HepG2 (cell line): Measurements from ENCODE around the gene IRF5.

Source experiments
- CBX5 ChIP-seq: sonication (generic); formaldehyde crosslinking; IDR thresholded peaks from 2 replicates; pipeline ENCODE4 v1.4.0; 2020; ENCODE audit warnings: missing genetic modification reagents, borderline replicate concordance
- TF ChIP-seq, protein P1 (sequence below), 2 experiments: IDR thresholded peaks; 2 replicates each; pipeline ENCODE4 v1.6.1; 2011 to 2012; ENCODE audit warnings: low read length in 2 of 2, borderline replicate concordance in 1 of 2, low read depth in 1 of 2, mild to moderate bottlenecking in 1 of 2, moderate library complexity in 1 of 2

GRCh38 chr7:128921866-128922440 lies 15.8 kb upstream of the IRF5 start:
- no peak for TF ChIP-seq CBX5 (CRISPR knock-in tag)
- TF ChIP-seq, protein P1, sequence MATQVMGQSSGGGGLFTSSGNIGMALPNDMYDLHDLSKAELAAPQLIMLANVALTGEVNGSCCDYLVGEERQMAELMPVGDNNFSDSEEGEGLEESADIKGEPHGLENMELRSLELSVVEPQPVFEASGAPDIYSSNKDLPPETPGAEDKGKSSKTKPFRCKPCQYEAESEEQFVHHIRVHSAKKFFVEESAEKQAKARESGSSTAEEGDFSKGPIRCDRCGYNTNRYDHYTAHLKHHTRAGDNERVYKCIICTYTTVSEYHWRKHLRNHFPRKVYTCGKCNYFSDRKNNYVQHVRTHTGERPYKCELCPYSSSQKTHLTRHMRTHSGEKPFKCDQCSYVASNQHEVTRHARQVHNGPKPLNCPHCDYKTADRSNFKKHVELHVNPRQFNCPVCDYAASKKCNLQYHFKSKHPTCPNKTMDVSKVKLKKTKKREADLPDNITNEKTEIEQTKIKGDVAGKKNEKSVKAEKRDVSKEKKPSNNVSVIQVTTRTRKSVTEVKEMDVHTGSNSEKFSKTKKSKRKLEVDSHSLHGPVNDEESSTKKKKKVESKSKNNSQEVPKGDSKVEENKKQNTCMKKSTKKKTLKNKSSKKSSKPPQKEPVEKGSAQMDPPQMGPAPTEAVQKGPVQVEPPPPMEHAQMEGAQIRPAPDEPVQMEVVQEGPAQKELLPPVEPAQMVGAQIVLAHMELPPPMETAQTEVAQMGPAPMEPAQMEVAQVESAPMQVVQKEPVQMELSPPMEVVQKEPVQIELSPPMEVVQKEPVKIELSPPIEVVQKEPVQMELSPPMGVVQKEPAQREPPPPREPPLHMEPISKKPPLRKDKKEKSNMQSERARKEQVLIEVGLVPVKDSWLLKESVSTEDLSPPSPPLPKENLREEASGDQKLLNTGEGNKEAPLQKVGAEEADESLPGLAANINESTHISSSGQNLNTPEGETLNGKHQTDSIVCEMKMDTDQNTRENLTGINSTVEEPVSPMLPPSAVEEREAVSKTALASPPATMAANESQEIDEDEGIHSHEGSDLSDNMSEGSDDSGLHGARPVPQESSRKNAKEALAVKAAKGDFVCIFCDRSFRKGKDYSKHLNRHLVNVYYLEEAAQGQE (IDR thresholded peaks at IDR 0.05; ENCODE audit: borderline replicate concordance in 1 of 2, low read depth in 1 of 2, low read length in 2 of 2), result no peak
